Esophagus muscularis mucosa (tissue), 3 donors: ENCODE measurements around the gene MSMB.

Source experiments
- CTCF ChIP-seq, 3 experiments: fragments of 200-600 bp in 2 of 3; fragments of 450-650 bp in 1 of 3; sonication (generic) in 2 of 3; IDR thresholded peaks; one replicate each; pipeline ENCODE4 v1.5.1; 2017 to 2019; ENCODE audit warnings: antibody characterized with exemption in 3 of 3, mild to moderate bottlenecking in 2 of 3, moderate library complexity in 1 of 3
- POLR2A ChIP-seq: fragments of 450-650 bp; IDR thresholded peaks from one replicate; pipeline ENCODE4 v1.6.1; 2017; ENCODE audit warnings: antibody characterized with exemption, moderate library complexity, mild to moderate bottlenecking, low read depth
- POLR2AphosphoS5 ChIP-seq, 2 donors: sonication (generic); formaldehyde crosslinking; IDR thresholded peaks; one replicate each; pipeline ENCODE4 v1.6.1; 2017; ENCODE audit warnings: antibody characterized with exemption in 2 of 2

GRCh38 chr10:46057038-46057437 lies 11.0 kb upstream of the MSMB start:
- TF ChIP-seq CTCF (IDR thresholded peaks at IDR 0.05) (no peak), POLR2AphosphoS5 (IDR thresholded peaks at IDR 0.05) (no peak), POLR2A (no peak)
